DND-41 (cell line): Measurements from ENCODE around the gene FRYL.
"Not testable (repeated sequence)": the region's sequence is repeated elsewhere in the genome, so short reads cannot be mapped to it uniquely, and the experiment has no call there.

ENCODE experiments used
- ATAC-seq: fragments of 200-7000 bp; cut with Tn5 transposase; 3 replicates; pipeline ENCODE4 v1.9.1; 2021; ENCODE audit warnings: low read depth; ENCODE audit not compliant: insufficient read depth
- DNase-seq: peaks from one replicate; pipeline ENCODE4 v3.0.0-alpha.2; 2020
- H2AFZ ChIP-seq: 2 replicates; pipeline ENCODE4 v1.6.0; 2012; ENCODE audit warnings: low read depth, low read length
- H3K27ac ChIP-seq: 2 replicates; pipeline ENCODE4 v1.5.1; 2012; ENCODE audit warnings: low read length, inconsistent platforms
- H3K27me3 ChIP-seq: fragments of 200-600 bp; sonication (generic); 2 replicates; pipeline ENCODE4 v1.6.0; 2012; ENCODE audit warnings: low read length, mild to moderate bottlenecking, inconsistent platforms; ENCODE audit not compliant: insufficient read depth, poor library complexity
- H3K36me3 ChIP-seq: 2 replicates; pipeline ENCODE4 v1.5.1; 2012; ENCODE audit warnings: low read length, inconsistent platforms; ENCODE audit not compliant: insufficient read depth
- H3K4me1 ChIP-seq: 2 replicates; pipeline ENCODE4 v1.5.1; 2012; ENCODE audit warnings: mild to moderate bottlenecking, low read length; ENCODE audit not compliant: insufficient read depth
- H3K4me2 ChIP-seq: 2 replicates; pipeline ENCODE4 v1.6.0; 2012; ENCODE audit warnings: mild to moderate bottlenecking, moderate library complexity, low read length, inconsistent platforms; ENCODE audit not compliant: insufficient read depth
- H3K4me3 ChIP-seq, 2 experiments: fragments of 200-600 bp in 1 of 2; shearing (Covaris generic) in 1 of 2; 2 replicates each; pipeline ENCODE4 v1.5.1; 2012 to 2016; ENCODE audit warnings: inconsistent platforms in 2 of 2, low read length in 2 of 2, mild to moderate bottlenecking in 2 of 2, low read depth in 1 of 2, moderate library complexity in 1 of 2
- H3K79me2 ChIP-seq: 2 replicates; pipeline ENCODE4 v1.6.0; 2012; ENCODE audit warnings: low read length, inconsistent platforms; ENCODE audit not compliant: insufficient read depth
- H3K9ac ChIP-seq: 2 replicates; pipeline ENCODE4 v1.6.0; 2012; ENCODE audit warnings: low read depth, mild to moderate bottlenecking, inconsistent platforms, low read length, moderate library complexity
- H3K9me3 ChIP-seq: 2 replicates; pipeline ENCODE4 v1.5.1; 2012; ENCODE audit warnings: low read length, moderate library complexity, mild to moderate bottlenecking, inconsistent platforms; ENCODE audit not compliant: insufficient read depth, severe bottlenecking
- H4K20me1 ChIP-seq: 2 replicates; pipeline ENCODE4 v1.6.0; 2012; ENCODE audit warnings: low read length; ENCODE audit not compliant: insufficient read depth
- EZH2 ChIP-seq: IDR thresholded peaks from 3 replicates; pipeline ENCODE4 v1.6.1; 2012; ENCODE audit warnings: borderline replicate concordance, low read depth, mild to moderate bottlenecking, moderate library complexity, low read length, inconsistent platforms; ENCODE audit not compliant: severe bottlenecking
- TF ChIP-seq, protein P1 (sequence below): IDR thresholded peaks from 2 replicates; pipeline ENCODE4 v1.5.1; 2012; ENCODE audit warnings: borderline replicate concordance, low read length, moderate library complexity, mild to moderate bottlenecking; ENCODE audit not compliant: poor library complexity, severe bottlenecking; ENCODE audit errors: extremely low read depth

The FRYL gene

DNA sequence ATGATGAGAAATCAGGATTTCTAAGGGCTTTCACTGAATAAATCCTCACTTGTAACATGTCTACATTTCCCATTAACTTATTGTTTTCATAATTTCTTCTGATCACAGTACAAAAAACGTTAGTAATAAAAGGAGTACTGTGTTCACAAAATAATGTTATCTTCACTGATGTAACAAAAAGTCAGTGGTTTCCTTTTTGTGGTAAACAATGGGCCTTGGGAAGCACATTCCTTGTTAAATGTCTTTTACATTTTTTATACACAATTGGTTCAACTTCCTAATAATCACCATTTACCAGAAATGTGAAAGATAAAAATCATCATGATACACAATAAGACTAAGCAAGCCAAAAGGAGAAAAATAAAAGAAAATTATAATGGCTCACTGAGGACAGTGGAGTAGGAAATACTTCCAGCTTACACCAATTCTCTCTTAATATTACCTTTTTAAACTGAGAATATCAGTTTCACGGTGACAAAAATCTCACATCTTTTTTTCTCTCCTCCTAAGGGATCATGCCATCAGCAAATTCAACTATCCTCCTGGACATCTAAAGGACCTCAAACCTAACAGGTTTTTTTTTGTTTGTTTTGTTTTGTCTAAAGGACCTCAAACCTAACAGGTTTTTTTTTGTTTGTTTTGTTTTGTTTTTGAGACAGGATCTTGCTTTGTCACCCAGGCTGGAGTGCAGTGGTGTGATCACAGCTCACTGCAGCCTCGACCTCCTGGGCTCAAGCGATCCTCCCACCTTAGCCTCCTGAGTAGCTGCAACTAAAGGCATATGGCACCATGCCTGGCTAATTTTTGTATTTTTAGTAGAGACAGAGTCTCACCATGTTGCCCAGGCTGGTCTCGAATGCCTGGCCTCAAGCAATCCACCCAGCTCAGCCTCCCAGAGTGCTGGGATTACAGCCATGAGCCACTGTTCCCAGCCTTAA, 57.3 kb downstream of the FRYL start:
- Histone ChIP-seq H2AFZ (no peak overlapping the region), H3K9me3 (no peaks in the 10 kb centered on the region), H3K27ac (no peak overlapping the region), H3K79me2 (peaks cover 100% of the 10 kb centered on the region), H3K4me2 (no peak overlapping the region), H3K9ac (no peak overlapping the region), H3K4me3 (no peak overlapping the region), H4K20me1 (peaks cover 49% of the 10 kb centered on the region), H3K27me3 (no peaks in the 10 kb centered on the region), H3K4me1 (peaks cover 20% of the 10 kb centered on the region), H3K36me3 (no peaks in the 10 kb centered on the region)
- no peak; the same call in 2 of the 3 replicates for ATAC-seq
- TF ChIP-seq, protein P1, sequence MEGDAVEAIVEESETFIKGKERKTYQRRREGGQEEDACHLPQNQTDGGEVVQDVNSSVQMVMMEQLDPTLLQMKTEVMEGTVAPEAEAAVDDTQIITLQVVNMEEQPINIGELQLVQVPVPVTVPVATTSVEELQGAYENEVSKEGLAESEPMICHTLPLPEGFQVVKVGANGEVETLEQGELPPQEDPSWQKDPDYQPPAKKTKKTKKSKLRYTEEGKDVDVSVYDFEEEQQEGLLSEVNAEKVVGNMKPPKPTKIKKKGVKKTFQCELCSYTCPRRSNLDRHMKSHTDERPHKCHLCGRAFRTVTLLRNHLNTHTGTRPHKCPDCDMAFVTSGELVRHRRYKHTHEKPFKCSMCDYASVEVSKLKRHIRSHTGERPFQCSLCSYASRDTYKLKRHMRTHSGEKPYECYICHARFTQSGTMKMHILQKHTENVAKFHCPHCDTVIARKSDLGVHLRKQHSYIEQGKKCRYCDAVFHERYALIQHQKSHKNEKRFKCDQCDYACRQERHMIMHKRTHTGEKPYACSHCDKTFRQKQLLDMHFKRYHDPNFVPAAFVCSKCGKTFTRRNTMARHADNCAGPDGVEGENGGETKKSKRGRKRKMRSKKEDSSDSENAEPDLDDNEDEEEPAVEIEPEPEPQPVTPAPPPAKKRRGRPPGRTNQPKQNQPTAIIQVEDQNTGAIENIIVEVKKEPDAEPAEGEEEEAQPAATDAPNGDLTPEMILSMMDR, result no peak
- no peak for TF ChIP-seq EZH2
- DNase-seq, result no peak

DNA sequence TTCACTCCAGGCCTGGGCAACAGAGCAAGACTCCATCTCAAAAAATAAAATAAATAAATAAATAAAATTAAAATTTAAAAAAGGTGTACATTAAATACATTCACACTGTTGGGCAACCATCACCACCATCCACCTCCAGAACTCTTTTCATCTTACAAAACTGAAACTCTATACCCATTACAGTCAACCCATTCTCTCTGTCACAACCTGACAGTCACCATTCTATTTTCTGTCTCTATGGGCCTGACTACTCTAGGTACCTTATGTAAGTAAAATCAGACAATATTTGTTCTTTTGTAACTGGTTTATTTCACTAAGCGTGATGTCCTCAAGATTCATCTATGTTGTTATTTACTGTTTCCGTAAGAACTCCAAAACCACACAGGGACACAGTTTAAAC, 59.6 kb downstream of the FRYL start:
- Histone ChIP-seq H3K4me1 (peaks cover 13% of the 10 kb centered on the region), H3K9me3 (no peaks in the 10 kb centered on the region), H2AFZ (no peak overlapping the region), H4K20me1 (peaks cover 31% of the 10 kb centered on the region; the same call in 1 of the 2 replicates), H3K79me2 (peaks cover 89% of the 10 kb centered on the region), H3K36me3 (peaks cover 6% of the 10 kb centered on the region; the same call in 1 of the 2 replicates), H3K4me3 (no peak overlapping the region), H3K4me2 (no peak overlapping the region), H3K9ac (no peak overlapping the region), H3K27ac (no peak overlapping the region), H3K27me3 (no peaks in the 10 kb centered on the region)
- ATAC-seq (no peak), DNase-seq (no peak)
- TF ChIP-seq, protein P1, result no peak
- no peak for TF ChIP-seq EZH2

DNA sequence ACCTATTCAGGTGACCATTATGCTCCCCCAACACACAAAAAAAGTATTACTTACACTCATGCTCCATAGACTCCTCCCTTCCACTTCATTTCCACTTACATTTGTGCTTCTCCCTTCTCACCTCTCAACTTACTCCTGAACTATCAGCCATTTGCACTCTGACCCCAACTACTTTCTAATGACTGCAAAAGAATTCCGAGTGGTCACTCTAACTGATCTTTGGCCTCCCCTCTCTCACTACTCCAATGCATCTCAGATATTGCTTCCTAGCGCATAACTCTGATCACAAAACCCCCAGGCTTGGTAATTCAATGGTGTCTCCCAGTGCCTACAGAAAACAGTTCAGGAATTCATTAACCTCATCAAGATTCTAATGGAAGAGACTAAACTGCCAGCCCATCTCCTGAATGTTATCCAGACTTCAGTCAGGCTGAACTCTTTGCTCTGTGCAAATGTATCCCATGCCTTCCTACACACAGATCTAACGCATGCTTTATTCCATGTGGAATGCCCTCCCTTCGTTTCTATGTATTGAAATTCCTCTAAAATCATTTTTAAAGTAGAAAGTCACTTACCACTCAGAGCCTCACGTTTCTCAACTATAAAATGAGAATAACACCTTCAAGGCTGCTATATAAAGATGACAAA, 61.1 kb downstream of the FRYL start:
- no peak overlapping the region for H3K4me2 ChIP-seq
- no peak for TF ChIP-seq EZH2
- TF ChIP-seq, protein P1, result no peak
- DNase-seq (no peak), ATAC-seq (no peak)
- H2AFZ ChIP-seq, result no peak overlapping the region
- peaks cover 22% of the 10 kb centered on the region; the same call in 1 of the 2 replicates for H4K20me1 ChIP-seq
- peaks cover 13% of the 10 kb centered on the region for H3K4me1 ChIP-seq
- no peaks in the 10 kb centered on the region for H3K9me3 ChIP-seq
- H3K4me3 ChIP-seq, result no peak overlapping the region
- H3K36me3 ChIP-seq, result peaks cover 6% of the 10 kb centered on the region; the same call in 1 of the 2 replicates
- peaks cover 74% of the 10 kb centered on the region for H3K79me2 ChIP-seq
- H3K27me3 ChIP-seq, result no peaks in the 10 kb centered on the region
- no peak overlapping the region for H3K27ac ChIP-seq
- no peak overlapping the region for H3K9ac ChIP-seq

DNA sequence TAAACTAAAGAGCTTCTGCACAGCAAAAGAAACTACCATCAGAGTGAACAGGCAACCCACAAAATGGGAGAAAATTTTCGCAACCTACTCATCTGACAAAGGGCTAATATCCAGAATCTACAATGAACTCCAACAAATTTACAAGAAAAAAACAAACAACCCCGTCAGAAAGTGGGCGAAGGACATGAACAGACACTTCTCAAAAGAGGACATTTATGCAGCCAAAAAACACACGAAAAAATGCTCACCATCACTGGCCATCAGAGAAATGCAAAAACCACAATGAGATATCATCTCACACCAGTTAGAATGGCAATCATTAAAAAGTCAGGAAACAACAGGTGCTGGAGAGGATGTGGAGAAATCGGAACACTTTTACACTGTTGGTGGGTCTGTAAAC, 63.8 kb downstream of the FRYL start:
- not testable (repeated sequence) for H3K4me1 ChIP-seq, DNase-seq, H3K27me3 ChIP-seq, H3K9me3 ChIP-seq, H3K4me3 ChIP-seq, H2AFZ ChIP-seq, ATAC-seq, H3K27ac ChIP-seq, H3K9ac ChIP-seq, H3K36me3 ChIP-seq, H4K20me1 ChIP-seq, H3K4me2 ChIP-seq
- peaks cover 59% of the 10 kb centered on the region for H3K79me2 ChIP-seq
